ENCODE data around the gene C2CD4C.
"Not testable (repeated sequence)": the region's sequence is repeated elsewhere in the genome, so short reads cannot be mapped to it uniquely, and the experiment has no call there.

C2CD4C gene

GRCh38 chr19:438416-438958, 29.5 kb upstream of the C2CD4C start:
- DNase-seq: no peak

- DNase-seq: no peak
These were observed 28.1 kb upstream of the C2CD4C start for GRCh38 chr19:437041-437440.

- DNase-seq: no peak
These were observed 27.5 kb upstream of the C2CD4C start for GRCh38 chr19:436413-436950.

GRCh38 chr19:435707-436412, 26.9 kb upstream of the C2CD4C start:
- no peak for DNase-seq

- no peak for DNase-seq
These were observed 26.2 kb upstream of the C2CD4C start for GRCh38 chr19:435056-435706.

GRCh38 chr19:434152-434960, 25.4 kb upstream of the C2CD4C start:
- DNase-seq: no peak

- no peak for DNase-seq
These were observed 21.8 kb upstream of the C2CD4C start for GRCh38 chr19:430701-431100.

- no peak for DNase-seq
These were observed 19.2 kb upstream of the C2CD4C start for GRCh38 chr19:428149-428548.

GRCh38 chr19:427675-428074, 18.7 kb upstream of the C2CD4C start:
- DNase-seq: not testable (repeated sequence)

- DNase-seq: no peak
These were observed 17.9 kb upstream of the C2CD4C start for GRCh38 chr19:426725-427445.

- no peak for DNase-seq
These were observed 16.1 kb upstream of the C2CD4C start for GRCh38 chr19:425056-425455.

GRCh38 chr19:424546-424945, 15.6 kb upstream of the C2CD4C start:
- no peak for DNase-seq

- DNase-seq: no peak
These were observed 14.9 kb upstream of the C2CD4C start for GRCh38 chr19:423691-424466.

GRCh38 chr19:422917-423226, 13.9 kb upstream of the C2CD4C start:
- not testable (repeated sequence) for DNase-seq

GRCh38 chr19:422213-422916, 13.4 kb upstream of the C2CD4C start:
- no peak for DNase-seq

- DNase-seq: no peak
These were observed 11.0 kb upstream of the C2CD4C start for GRCh38 chr19:419721-420515.

- no peak for DNase-seq
These were observed 10.1 kb upstream of the C2CD4C start for GRCh38 chr19:418761-419671.

- DNase-seq: no peak
These were observed 7.5 kb upstream of the C2CD4C start for GRCh38 chr19:416416-416815.

- no peak for DNase-seq
These were observed 6.3 kb upstream of the C2CD4C start for GRCh38 chr19:415292-415691.
